ENCODE results near the gene NFAM1.

The NFAM1 gene, protein sequence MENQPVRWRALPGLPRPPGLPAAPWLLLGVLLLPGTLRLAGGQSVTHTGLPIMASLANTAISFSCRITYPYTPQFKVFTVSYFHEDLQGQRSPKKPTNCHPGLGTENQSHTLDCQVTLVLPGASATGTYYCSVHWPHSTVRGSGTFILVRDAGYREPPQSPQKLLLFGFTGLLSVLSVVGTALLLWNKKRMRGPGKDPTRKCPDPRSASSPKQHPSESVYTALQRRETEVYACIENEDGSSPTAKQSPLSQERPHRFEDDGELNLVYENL

GRCh38 chr22:42432020-42432596 lies at the start of gene NFAM1:
Gene NFAM1 (minus strand): TSS chr22:42432403. CDS start chr22:42432357, 46 bp downstream.
- DNase-seq: peak; percentile 72 to 87

GRCh38 chr22:42475122-42475521 lies 42.9 kb upstream of the NFAM1 start:
- DNase-seq: no peak

GRCh38 chr22:42473484-42474193 lies 41.4 kb upstream of the NFAM1 start:
- peak; percentile 56 to 71 for DNase-seq

DNA sequence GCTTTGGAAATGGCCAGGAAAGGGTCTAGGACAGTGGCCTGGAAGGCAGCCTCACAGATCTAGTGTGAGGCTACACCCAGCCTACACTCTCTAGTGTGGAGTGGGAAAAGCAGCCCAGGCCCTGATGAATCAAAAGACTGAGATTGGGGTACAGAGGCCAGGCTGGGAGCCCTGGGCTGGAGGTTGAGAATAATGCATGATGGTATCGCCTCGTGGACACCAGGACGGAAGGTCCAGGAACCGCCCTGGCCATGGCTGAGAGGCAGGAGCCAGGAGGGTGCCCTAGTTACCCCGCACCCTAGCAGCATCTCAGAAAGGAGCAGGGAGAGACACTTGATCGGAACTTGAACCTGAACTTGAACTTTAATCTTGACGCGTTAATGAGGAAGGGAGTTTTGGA lies 40.5 kb upstream of the NFAM1 start:
- DNase-seq: no peak

DNA sequence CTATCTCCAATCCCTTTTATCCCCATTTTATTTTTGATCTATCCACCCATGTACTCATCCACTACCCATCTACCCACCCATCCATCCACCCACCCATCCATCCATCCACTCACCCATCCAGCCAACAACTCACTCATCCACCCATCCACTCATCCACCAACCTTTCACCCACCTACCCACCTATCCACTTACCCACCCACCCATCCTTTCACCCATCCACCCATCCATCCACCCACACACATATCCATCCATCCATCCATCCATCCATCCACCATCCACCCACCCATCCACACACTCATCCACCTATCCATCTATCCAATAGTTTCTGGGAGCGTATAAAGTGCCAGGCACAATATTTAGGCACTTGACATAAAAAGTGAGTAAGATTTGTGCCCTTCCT lies 39.2 kb upstream of the NFAM1 start:
- no peak for DNase-seq

DNA sequence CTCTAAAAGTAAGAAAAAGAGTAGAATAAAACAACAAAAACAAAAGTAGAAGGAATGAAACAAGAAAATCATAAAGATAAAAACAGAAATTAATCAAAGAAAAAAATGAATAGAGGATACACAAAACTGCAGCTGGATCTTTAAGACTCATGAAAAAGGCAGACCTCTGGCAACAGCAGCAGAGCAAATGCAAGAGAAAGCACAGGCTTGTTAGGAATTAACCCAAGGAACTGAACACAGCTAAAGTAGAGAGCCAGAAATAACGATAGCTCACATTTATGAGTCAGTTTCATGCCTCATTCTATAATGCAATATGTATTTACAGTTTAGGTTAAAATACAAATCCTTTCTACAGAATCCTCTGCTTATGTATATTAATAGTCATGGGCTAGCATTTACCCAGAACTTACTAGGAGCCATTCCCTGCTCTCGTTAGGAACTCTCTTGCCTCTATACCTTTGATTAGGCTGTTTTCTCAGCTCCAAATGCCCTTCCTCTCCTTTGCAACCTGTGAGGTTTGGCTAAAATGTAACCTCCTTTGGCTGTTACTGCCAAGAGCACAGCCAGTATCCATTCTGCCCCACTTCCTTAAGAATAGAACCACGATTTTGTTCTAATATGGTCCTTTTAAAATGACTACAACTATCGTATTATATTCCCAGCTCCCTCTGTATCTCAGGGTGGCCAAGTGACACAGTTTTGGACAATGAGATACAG lies 38.3 kb upstream of the NFAM1 start:
- DNase-seq: no peak

DNA sequence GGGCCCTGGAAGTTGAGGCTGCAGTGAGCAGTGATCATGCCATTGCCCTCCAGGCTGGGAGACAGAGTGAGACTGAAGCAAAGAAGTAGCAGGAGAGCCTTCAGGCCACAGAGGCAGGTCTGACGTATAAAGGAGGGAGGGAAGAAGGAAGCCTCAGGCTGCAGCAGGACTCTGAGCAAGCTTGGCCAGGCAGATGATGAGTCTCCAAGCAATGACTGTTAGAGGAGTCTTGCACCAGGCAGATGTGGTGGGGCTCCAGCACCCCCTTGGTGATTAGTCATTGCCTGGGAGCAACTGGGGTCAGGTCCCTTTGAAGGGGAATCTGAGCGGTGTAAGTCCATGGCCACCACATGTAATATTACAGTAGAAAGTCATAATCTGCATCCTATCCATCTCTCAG lies 36.6 kb upstream of the NFAM1 start:
- DNase-seq: no peak

DNA sequence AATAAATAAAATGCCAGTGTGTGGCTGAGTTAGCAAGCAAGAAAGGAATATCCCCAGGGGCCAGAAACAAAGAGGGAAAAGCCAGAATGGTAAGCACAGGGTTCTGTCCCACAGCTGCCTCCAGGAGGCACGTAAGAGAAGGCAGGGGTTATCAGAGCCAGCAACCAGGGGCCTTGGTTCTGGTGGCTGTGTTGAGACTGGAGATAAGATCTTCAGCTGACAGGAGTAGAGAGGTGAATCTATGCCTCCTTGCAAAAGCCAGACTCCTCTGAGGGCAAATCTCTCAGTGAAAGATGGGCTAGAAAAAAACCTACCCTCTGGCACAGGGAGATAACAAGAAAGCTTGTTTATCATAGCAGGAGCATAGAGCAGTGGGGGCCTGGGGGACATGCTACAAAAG lies 29.8 kb upstream of the NFAM1 start:
- DNase-seq: no peak

GRCh38 chr22:42461511-42461910 lies 29.3 kb upstream of the NFAM1 start:
- no peak for DNase-seq

- DNase-seq: no peak
These were observed 27.3 kb upstream of the NFAM1 start for GRCh38 chr22:42459287-42460063.

DNA sequence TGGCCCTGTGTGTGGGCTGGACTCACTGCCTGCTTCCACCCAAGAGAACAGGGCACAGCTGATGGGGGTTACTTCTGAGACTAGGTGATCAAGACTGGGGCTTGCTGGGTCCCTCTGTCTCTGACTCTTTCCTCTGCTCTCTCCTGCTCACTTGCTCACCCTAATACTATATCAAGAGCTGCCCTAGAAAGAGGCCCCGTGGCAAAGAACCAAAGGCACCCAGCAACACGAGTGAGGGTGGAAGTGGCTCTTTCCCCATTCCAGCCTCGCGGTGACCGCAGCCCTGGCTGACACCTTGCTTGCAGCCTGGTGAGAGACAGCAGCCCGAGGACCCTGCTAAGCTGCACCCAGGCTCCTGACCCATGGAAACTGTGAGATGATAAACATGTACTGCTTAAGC lies 20.7 kb upstream of the NFAM1 start:
- no peak for DNase-seq

DNA sequence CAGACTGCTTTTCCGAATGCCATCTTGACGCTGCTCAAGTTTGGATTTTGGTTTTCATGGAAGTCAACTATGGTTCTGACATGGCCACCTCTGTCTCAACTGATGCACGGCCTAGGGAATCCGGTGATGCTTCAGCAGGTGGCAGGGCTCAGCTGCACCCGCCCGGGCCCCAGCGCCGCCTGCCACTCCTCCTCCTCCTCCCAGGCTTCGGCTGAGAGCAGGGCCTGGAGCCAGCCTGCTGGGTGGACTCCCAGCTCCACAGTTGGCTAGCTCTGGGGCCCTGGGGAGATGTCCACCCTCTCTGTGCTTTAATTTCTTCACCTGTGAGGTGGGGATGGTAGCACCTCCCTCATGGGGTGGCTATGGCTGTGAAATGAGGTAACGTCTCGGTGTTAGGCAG lies 20.3 kb upstream of the NFAM1 start:
- DNase-seq: no peak

DNA sequence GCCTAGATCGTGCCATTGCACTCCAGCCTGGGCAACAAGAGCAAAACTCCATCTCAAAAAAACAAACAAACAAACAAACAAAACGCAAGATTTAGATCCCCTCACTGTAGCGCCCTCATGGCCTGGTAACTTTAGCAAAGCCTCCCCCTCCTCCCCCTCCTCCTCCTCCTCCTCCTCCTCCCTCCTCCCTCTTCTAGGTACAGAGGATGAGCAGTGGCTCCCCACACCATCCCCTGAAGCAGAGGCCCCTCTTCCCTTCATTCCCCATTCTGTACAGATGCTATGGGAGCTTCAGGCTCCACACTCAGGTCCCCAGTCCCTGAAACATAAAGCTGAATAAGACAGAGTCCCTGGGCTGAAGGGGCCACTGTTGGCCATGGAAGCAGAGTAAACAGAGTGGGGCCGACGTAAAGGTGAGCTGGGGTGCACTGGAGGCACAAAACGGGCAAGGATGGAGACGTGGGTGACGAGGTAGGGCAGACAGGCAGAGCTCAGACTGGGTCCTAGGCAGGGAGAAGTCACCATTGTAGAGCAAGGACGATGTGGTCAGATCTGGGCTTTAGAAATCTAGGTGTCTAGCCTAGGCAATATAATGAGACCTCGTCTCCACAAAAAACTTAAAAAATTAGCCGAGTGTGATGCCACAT lies 19.4 kb upstream of the NFAM1 start:
- no peak for DNase-seq

GRCh38 chr22:42450862-42451261 lies 18.7 kb upstream of the NFAM1 start:
- no peak for DNase-seq

DNA sequence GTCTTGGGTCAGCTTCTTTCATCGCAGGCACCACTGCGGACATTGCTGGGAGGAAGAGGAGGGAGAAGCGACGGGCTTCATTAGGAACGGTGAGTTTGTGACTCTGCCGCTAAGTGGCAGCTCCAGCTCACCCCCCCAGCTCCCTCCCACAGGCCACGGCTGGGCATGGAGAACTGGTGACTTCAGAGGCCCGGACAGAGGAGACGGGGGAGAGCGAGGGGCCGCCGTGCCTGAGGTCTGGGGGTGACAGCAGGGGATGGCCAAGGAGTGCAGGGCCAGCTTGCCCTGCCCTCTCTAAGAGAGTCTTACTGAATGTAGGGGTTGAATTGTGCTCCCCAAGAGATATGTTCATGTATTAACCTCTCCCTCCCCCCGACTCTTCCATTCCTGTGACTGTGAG lies 13.9 kb upstream of the NFAM1 start:
- DNase-seq: no peak

- DNase-seq: peak; percentile 89 to 92
These were observed 12.1 kb upstream of the NFAM1 start for GRCh38 chr22:42444077-42444904.

GRCh38 chr22:42443240-42444076 lies 11.3 kb upstream of the NFAM1 start:
- DNase-seq: no peak

- DNase-seq: no peak
These were observed 10.5 kb upstream of the NFAM1 start for GRCh38 chr22:42442748-42443147.

GRCh38 chr22:42440728-42441127 lies 8.5 kb upstream of the NFAM1 start:
- no peak for DNase-seq
